ENCODE measurements around the gene MGRN1. TPM values are rescaled to one million over a fixed set of nuclear protein-coding genes. Genes with fewer than 3 reads are reported as not detected.

Gene MGRN1
- total RNA-seq, 1 donor from 2014 or later: 201 TPM

GRCh38 chr16:4591706-4592470 lies 32.7 kb upstream of the MGRN1 start:
- H3K4me1 ChIP-seq: no peaks in the 10 kb centered on the region
- intact Hi-C loops (cut with DNase I): no loop called here
- TF ChIP-seq CTCF (IDR thresholded peaks at IDR 0.05): no peak
- DNase-seq (ENCODE audit: low spot score in 2 of 2): no peak
- H3K27me3 ChIP-seq: no peaks in the 10 kb centered on the region
- no peaks in the 10 kb centered on the region for H3K36me3 ChIP-seq
- no peak overlapping the region for H3K4me3 ChIP-seq
- peaks cover 0 to 4% of the 10 kb centered on the region in 2 donors for H3K9me3 ChIP-seq
- no peak overlapping the region for H3K27ac ChIP-seq

GRCh38 chr16:4593086-4593485 lies 31.5 kb upstream of the MGRN1 start:
- H3K27ac ChIP-seq: no peak overlapping the region
- no peaks in the 10 kb centered on the region for H3K27me3 ChIP-seq
- no peak for DNase-seq (ENCODE audit: low spot score in 2 of 2)
- H3K36me3 ChIP-seq: no peaks in the 10 kb centered on the region
- H3K4me3 ChIP-seq: no peak overlapping the region
- no peak for TF ChIP-seq CTCF (IDR thresholded peaks at IDR 0.05)
- H3K9me3 ChIP-seq: peaks cover 0 to under 1% of the 10 kb centered on the region in 2 donors
- intact Hi-C loops (cut with DNase I): no loop called here
- no peaks in the 10 kb centered on the region for H3K4me1 ChIP-seq

- Histone ChIP-seq H3K27me3 (no peaks in the 10 kb centered on the region), H3K36me3 (no peaks in the 10 kb centered on the region), H3K4me3 (no peak overlapping the region), H3K4me1 (no peaks in the 10 kb centered on the region), H3K27ac (no peak overlapping the region), H3K9me3 (no peaks in the 10 kb centered on the region)
- intact Hi-C loops (cut with DNase I): no loop called here
- no peak for DNase-seq (ENCODE audit: low spot score in 2 of 2)
- no peak for TF ChIP-seq CTCF (IDR thresholded peaks at IDR 0.05)
These were observed 29.9 kb upstream of the MGRN1 start for GRCh38 chr16:4594433-4595410.

- peaks cover 0 to 3% of the 10 kb centered on the region in 2 donors for H3K4me1 ChIP-seq
- no peak for DNase-seq (ENCODE audit: low spot score in 2 of 2)
- intact Hi-C loops (cut with DNase I): no loop called here
- H3K4me3 ChIP-seq: no peak overlapping the region
- H3K27me3 ChIP-seq: no peaks in the 10 kb centered on the region
- no peaks in the 10 kb centered on the region for H3K9me3 ChIP-seq
- no peak overlapping the region for H3K27ac ChIP-seq
- no peak for TF ChIP-seq CTCF (IDR thresholded peaks at IDR 0.05)
- no peaks in the 10 kb centered on the region for H3K36me3 ChIP-seq
These were observed 27.5 kb upstream of the MGRN1 start for GRCh38 chr16:4597174-4597573.

GRCh38 chr16:4599037-4599436 lies 25.6 kb upstream of the MGRN1 start:
- Histone ChIP-seq H3K27ac (no peak overlapping the region), H3K4me1 (peaks cover 0 to 3% of the 10 kb centered on the region in 2 donors), H3K4me3 (no peak overlapping the region), H3K9me3 (no peaks in the 10 kb centered on the region), H3K27me3 (no peaks in the 10 kb centered on the region), H3K36me3 (no peaks in the 10 kb centered on the region)
- intact Hi-C loops (cut with DNase I): no loop called here
- no peak for DNase-seq (ENCODE audit: low spot score in 2 of 2)
- TF ChIP-seq CTCF (IDR thresholded peaks at IDR 0.05): no peak

Data from ascending aorta (tissue), 2 donors.